HCT116 (cell line): ENCODE data around the gene GET3.

Experiments used
- ELF1 ChIP-seq: IDR thresholded peaks from 2 replicates; pipeline ENCODE4 v1.6.1; 2012; ENCODE audit warnings: low read depth, borderline replicate concordance
- EZH2 ChIP-seq: fragments of 200-600 bp; sonication (generic); IDR thresholded peaks from 2 replicates; pipeline ENCODE4 v1.6.1; 2017; ENCODE audit warnings: antibody characterized with exemption, mixed run types
- POLR2AphosphoS5 ChIP-seq: IDR thresholded peaks from 2 replicates; pipeline ENCODE4 v1.6.1; 2011; ENCODE audit warnings: mild to moderate bottlenecking, low read depth, low read length, moderate library complexity
- SP1 ChIP-seq: IDR thresholded peaks from 2 replicates; pipeline ENCODE4 v1.6.1; 2012; ENCODE audit warnings: low read depth
- ZFX ChIP-seq: fragments of 450-650 bp; IDR thresholded peaks from 2 replicates; pipeline ENCODE4 v1.6.1; 2017
- ZNF274 ChIP-seq: fragments of 200-500 bp; sonication (Bioruptor generic); IDR thresholded peaks from 2 replicates; pipeline ENCODE4 v1.6.1; 2014; ENCODE audit warnings: mild to moderate bottlenecking, low read depth, low read length, inconsistent platforms
- TF ChIP-seq, protein P1 (sequence below), 3 experiments: fragments of 200-600 bp in 1 of 3; sonication (generic) in 1 of 3; IDR thresholded peaks in 2 of 3; conservative IDR thresholded peaks in 1 of 3; 2 replicates each; pipeline ENCODE4 v1.5.1; 2012 to 2017; ENCODE audit warnings: low read depth in 2 of 3, low read length in 2 of 3, antibody characterized with exemption in 1 of 3, borderline replicate concordance in 1 of 3, control low read depth in 1 of 3, mild to moderate bottlenecking in 1 of 3, mixed read lengths in 1 of 3, mixed run types in 1 of 3, moderate library complexity in 1 of 3; ENCODE audit not compliant: insufficient read depth in 1 of 3
- TF ChIP-seq, protein P2 (sequence below): IDR thresholded peaks from 2 replicates; pipeline ENCODE4 v1.6.1; 2012; ENCODE audit warnings: low read depth
- TF ChIP-seq, protein P3 (sequence below): IDR thresholded peaks from 2 replicates; pipeline ENCODE4 v1.6.1; 2012

DNA sequence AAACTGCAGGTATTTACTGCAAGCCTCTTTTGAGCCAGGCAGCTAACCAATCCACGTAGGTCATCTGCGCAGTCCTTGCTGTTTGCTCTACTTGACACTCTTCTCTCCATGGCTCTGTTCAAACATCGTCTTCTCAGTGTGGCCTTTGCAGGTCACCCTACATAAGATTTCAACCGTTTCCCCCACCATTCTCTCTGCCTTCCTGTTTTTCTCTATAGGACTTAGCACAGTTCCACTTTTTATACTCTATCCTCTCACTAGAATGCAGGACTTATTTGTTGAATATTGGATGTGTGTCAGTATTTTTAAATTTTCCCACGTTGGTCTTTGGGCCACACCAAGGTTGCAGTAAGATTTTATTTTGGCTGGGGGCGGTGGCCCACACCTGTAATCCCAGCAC, 39.2 kb upstream of the GET3 start:
- TF ChIP-seq, protein P1, sequence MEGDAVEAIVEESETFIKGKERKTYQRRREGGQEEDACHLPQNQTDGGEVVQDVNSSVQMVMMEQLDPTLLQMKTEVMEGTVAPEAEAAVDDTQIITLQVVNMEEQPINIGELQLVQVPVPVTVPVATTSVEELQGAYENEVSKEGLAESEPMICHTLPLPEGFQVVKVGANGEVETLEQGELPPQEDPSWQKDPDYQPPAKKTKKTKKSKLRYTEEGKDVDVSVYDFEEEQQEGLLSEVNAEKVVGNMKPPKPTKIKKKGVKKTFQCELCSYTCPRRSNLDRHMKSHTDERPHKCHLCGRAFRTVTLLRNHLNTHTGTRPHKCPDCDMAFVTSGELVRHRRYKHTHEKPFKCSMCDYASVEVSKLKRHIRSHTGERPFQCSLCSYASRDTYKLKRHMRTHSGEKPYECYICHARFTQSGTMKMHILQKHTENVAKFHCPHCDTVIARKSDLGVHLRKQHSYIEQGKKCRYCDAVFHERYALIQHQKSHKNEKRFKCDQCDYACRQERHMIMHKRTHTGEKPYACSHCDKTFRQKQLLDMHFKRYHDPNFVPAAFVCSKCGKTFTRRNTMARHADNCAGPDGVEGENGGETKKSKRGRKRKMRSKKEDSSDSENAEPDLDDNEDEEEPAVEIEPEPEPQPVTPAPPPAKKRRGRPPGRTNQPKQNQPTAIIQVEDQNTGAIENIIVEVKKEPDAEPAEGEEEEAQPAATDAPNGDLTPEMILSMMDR (IDR thresholded peaks at IDR 0.05 in 2 of 3, conservative IDR thresholded peaks at IDR 0.05 in 1 of 3; ENCODE audit: borderline replicate concordance in 1 of 3, insufficient read depth in 1 of 3, low read depth in 2 of 3, low read length in 2 of 3), result no peak
- TF ChIP-seq, protein P2, sequence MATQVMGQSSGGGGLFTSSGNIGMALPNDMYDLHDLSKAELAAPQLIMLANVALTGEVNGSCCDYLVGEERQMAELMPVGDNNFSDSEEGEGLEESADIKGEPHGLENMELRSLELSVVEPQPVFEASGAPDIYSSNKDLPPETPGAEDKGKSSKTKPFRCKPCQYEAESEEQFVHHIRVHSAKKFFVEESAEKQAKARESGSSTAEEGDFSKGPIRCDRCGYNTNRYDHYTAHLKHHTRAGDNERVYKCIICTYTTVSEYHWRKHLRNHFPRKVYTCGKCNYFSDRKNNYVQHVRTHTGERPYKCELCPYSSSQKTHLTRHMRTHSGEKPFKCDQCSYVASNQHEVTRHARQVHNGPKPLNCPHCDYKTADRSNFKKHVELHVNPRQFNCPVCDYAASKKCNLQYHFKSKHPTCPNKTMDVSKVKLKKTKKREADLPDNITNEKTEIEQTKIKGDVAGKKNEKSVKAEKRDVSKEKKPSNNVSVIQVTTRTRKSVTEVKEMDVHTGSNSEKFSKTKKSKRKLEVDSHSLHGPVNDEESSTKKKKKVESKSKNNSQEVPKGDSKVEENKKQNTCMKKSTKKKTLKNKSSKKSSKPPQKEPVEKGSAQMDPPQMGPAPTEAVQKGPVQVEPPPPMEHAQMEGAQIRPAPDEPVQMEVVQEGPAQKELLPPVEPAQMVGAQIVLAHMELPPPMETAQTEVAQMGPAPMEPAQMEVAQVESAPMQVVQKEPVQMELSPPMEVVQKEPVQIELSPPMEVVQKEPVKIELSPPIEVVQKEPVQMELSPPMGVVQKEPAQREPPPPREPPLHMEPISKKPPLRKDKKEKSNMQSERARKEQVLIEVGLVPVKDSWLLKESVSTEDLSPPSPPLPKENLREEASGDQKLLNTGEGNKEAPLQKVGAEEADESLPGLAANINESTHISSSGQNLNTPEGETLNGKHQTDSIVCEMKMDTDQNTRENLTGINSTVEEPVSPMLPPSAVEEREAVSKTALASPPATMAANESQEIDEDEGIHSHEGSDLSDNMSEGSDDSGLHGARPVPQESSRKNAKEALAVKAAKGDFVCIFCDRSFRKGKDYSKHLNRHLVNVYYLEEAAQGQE, result no peak
- TF ChIP-seq SP1 (no peak), ZNF274 (no peak), EZH2 (no peak), POLR2AphosphoS5 (no peak), ZFX (no peak), ELF1 (no peak)
- TF ChIP-seq, protein P3, sequence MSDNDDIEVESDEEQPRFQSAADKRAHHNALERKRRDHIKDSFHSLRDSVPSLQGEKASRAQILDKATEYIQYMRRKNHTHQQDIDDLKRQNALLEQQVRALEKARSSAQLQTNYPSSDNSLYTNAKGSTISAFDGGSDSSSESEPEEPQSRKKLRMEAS, result no peak
